GM18511 (cell line): ENCODE measurements around the gene GLB1L2.

Source experiments
- ATAC-seq: cut with Tn5 transposase; IDR thresholded peaks from one replicate; pipeline ENCODE4 v1.9.1; 2021; ENCODE audit warnings: mild to moderate bottlenecking, moderate library complexity; ENCODE audit not compliant: unreplicated experiment

GLB1L2 gene

GRCh38 chr11:134417871-134418840 lies 86.4 kb downstream of the GLB1L2 start:
- ATAC-seq: no peak

- no peak for ATAC-seq
Observed at GRCh38 chr11:134423106-134423505, 91.3 kb downstream of the GLB1L2 start.

- no peak for ATAC-seq
Observed at GRCh38 chr11:134425413-134425812, 93.6 kb downstream of the GLB1L2 start.
